HG03039 (cell line): Measurements from ENCODE around the gene SIAH3.
"Not testable (repeated sequence)": the region's sequence is repeated elsewhere in the genome, so short reads cannot be mapped to it uniquely, and the experiment has no call there.

ENCODE experiments used
- ATAC-seq: cut with Tn5 transposase; IDR thresholded peaks from one replicate; pipeline ENCODE4 v1.9.1; 2021; ENCODE audit warnings: mild to moderate bottlenecking, moderate library complexity; ENCODE audit not compliant: unreplicated experiment

Gene SIAH3, protein sequence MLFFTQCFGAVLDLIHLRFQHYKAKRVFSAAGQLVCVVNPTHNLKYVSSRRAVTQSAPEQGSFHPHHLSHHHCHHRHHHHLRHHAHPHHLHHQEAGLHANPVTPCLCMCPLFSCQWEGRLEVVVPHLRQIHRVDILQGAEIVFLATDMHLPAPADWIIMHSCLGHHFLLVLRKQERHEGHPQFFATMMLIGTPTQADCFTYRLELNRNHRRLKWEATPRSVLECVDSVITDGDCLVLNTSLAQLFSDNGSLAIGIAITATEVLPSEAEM

DNA sequence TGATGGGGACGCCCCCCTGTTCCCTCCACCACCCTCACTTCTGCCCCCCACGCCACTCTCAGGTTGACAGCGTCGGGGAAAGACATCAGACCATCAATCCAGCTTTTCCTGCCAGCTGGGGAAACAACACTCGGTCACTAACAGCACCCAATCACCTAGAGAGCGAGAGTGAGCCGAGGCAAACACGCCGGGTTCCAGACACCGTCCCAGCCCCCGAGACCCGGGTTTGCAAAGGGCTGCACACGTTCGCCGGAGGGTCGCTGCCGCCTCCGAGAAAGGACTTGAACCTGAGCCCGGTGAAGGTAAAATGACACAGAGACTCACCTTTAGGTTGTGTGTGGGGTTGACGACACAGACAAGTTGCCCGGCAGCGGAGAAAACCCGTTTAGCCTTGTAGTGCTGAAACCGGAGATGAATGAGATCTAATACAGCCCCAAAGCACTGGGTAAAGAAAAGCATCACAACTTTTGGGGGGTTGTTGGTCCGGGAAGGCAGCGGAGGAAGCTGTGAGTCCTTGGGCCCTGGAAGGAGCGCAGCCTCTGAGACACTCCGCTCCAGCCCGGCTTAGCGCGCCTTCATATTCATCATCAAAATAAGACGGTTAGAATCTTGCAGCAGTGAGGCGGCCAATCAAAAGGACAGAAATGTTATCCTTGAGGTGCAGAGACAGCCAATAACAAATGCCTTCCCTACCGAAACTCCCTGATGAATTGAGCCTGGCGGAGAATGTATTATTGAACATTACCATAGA is at the start of gene SIAH3:
SIAH3 (minus strand) TSS at position 583 of the 751 bp plus-strand sequence; CDS start at position 459, 124 bp downstream.
- ATAC-seq = no peak

DNA sequence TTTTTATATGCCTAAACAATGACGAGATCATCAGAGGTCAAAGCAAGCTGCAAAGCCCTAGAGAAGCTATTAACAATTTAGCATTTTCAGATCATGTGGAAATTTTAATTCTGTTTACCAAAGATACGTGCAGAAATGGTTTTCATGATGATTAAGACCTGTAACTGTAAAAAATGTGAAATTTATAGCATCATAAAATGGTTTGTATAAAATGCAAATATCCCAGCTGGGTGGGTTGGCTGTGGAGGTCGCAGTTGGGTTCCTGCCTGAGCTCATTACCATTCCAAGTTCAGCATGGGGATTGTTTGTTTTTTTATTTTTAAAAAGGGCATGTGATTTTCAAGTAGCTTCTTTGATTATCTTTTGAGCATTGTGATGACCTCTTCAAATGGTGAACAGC is 47.9 kb upstream of the SIAH3 start:
- ATAC-seq = no peak

- no peak for ATAC-seq
Observed at GRCh38 chr13:45897562-45897961, 46.0 kb upstream of the SIAH3 start.

DNA sequence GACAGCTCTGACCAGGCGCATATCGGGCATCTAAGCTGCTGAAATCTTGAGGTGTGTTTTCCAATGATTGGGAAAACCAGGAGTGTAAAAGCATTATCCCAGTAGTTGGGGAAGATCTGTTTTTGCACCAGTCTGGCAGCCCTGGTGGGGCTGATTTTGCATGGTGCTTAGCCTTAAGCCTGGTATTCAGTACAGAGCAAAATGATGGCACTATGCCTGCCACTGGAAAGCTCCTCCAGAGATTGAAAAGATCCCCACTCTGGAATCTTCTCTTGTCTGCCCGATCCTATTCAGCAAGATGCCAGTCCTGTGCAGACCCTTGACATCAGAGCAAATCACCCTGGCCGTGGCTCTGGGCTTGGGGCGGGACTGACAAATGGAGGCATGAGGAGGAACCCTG is 44.7 kb upstream of the SIAH3 start:
- ATAC-seq = no peak

- ATAC-seq = no peak
Observed at GRCh38 chr13:45895881-45896280, 44.3 kb upstream of the SIAH3 start.

- no peak for ATAC-seq
Observed at GRCh38 chr13:45892513-45892912, 41.0 kb upstream of the SIAH3 start.

DNA sequence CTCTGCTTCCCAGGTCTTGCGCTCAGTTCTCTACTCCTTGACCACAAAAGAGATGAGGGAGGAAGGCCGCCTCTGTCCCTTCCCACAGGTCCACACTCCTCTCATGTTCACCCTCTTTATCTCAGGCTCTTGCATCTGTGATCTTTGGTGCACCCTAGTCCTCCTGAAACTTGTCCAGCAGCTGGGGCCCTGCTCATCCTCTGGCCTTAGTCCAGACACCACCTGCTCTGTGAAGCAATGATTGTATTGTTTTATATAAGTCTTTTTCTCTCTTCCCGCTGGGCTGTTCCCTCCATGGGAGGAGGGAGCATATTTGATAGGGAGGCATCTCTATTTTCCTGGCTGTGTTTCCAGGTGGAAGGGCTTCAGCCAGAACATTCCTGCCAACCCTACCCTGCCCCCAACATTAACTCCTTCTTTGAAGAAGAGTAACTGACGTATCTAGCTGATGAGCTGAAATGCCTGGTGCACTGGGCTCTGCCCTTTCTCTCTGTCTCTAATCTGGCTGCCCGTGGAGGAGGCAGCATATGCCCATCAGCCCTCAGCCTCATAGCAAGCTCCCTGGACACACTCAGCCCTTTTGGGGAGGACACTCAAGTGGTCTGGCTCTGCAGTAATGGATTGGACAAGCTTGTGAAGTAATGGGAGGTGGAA is 38.2 kb upstream of the SIAH3 start:
- ATAC-seq = no peak

GRCh38 chr13:45886466-45886865 is 34.9 kb upstream of the SIAH3 start:
- no peak for ATAC-seq

DNA sequence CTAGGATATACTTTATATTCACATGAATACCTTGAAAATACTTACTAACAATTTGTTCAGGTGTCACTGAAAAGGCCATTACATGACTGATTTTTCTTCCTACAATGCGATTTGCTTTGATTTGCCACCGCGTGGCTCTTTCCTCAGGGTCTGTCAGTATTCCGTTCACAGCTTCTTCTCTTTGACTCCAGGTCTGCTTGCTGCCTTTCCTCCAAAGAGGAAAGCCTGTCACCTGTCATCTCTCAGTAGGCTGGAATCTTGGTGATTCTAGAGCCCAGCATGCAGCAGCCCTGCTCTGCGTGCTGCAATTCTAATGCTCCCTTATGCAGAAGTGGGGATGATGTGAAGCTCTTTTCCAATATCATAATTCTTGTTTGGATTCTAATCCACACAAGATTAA is 33.6 kb upstream of the SIAH3 start:
- ATAC-seq = no peak

DNA sequence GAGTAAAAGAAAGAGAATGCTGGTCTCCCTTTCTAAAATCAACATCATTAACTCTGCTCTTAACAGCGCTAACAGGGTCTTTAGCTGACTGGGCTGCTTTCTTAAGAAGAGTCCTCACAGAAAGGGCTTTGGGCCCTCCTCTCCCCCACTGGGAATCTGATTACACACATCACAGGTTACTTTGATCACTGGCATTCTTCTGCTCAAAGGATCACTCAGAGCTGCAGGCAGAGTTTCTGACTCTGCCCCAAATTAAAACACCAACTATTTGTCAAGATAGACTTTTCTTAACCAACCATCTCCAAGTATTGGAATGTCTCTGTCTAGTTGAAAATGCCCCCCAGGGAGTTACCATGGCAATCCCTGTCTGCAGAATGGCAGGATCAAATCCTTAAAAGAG is 31.1 kb upstream of the SIAH3 start:
- no peak for ATAC-seq

DNA sequence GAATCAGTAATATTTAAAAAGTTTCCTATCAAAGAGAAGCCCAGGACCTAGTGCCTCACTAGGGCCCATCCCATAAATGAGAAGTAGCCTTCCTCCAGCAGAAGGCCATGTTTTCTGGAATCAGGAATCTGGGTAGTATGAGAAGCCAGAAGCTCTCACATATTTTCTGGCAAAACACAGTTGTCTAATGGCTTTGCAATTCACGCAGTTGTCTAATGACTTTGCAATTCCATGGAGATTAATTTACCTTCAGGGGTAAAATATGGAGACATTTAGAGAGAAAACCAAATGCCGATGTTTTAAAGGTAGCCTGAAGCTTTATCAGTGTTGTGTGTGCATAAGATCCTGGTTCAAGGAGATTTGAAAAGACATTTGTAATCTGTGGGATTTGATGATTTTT is 29.8 kb upstream of the SIAH3 start:
- no peak for ATAC-seq

GRCh38 chr13:45880242-45880641 is 28.7 kb upstream of the SIAH3 start:
- no peak for ATAC-seq

DNA sequence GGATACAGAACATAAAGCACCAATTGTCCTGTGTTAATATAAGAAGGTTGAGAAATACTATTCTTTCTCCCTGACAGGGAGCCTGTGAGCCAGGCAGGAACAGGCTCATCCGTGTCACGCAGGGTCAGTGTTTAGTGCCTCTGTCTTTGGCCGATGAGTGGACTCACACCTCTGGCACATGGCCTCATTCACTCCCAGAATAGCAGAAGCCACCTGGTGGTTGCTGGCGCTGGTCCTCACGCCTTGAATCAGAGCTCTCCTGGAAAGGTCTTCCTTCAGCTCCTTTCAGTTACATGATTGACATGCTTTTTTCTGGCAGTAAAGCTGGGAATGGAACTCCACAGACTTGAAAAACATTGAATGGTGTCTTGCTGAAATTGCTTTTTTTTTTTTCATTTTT is 28.1 kb upstream of the SIAH3 start:
- no peak for ATAC-seq

GRCh38 chr13:45878966-45879365 is 27.4 kb upstream of the SIAH3 start:
- no peak for ATAC-seq

DNA sequence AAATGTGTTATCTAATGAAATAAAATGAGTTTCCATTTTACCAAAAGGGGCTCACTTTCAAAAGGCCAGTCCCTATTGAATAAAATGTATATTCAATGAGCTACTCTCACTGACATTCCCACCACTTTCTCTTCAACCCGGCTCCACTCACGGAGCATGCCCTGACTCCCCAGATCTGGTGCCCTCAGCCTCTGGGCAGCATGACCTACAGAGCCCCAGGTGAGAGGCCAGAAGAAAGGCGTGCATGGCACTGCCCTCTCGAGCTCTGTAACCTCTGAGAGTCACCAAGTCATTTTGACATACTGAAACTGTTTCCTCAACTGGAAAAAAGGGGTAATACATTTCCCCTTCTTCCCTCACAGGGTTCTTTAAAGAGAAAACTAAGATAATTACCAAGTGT is 25.2 kb upstream of the SIAH3 start:
- ATAC-seq = no peak

GRCh38 chr13:45875951-45876350 is 24.4 kb upstream of the SIAH3 start:
- ATAC-seq = no peak

GRCh38 chr13:45873491-45874325 is 22.2 kb upstream of the SIAH3 start:
- no peak for ATAC-seq

GRCh38 chr13:45872566-45872965 is 21.0 kb upstream of the SIAH3 start:
- ATAC-seq = no peak

GRCh38 chr13:45871201-45871600 is 19.6 kb upstream of the SIAH3 start:
- not testable (repeated sequence) for ATAC-seq

DNA sequence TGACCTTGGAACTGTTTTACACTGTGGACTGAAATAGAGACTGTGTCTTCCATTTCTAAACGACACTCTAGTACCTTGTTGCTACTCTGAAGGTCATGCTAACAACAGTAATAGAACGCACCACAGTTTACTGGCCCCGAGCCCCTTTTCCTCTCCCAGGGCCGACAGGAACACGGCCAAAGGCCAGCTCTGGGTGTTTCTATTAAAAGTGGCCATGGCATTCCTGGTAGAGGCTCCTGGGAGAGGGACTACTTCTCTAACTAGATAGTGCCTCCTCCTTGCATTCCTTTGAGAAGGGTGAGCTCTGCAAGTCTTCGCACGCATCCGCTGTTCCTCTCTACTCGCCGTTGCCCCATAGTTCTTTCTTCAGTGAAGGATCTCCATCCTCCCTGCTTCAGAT is 18.7 kb upstream of the SIAH3 start:
- no peak for ATAC-seq

DNA sequence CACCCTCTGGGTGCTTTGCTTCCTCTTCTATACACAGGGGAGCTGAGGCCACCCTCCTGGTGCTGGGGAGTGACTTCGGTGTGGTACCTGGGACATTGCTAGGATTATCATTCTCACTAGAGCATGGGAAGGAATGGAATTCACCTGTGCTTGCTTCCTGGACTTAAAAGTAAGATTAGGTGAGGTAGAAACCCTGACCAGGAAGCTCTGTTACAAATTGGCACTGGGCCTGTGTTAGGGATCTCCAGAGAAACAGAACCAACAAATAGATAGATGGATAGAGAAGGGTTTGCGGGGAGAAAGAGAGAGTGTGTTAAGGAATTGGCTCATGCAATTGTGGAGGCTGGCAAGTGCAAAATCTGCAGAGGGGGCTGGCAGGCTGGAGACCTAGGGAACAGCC is 13.9 kb upstream of the SIAH3 start:
- no peak for ATAC-seq
